Small intestine (tissue), 7 donors: ENCODE results near the gene CNN2. TPM values are rescaled to one million over a fixed set of nuclear protein-coding genes. Genes with fewer than 3 reads are reported as not detected.

ENCODE experiments used
- DNase-seq, 2 donors: peaks; one replicate each; pipeline versions ENCODE4 v3.0.0 to v3.0.0-alpha.2; 2013
- FAIRE-seq: peaks from 2 replicates; lab custom pipeline; 2012; peaks lifted over from hg19 to GRCh38; lab: Jason Lieb, UNC
- H3K27ac ChIP-seq, 3 donors: one replicate each; pipeline ENCODE4 v1.5.1; 2013; ENCODE audit warnings: low read length in 2 of 3, mild to moderate bottlenecking in 2 of 3, control low read depth in 1 of 3, inconsistent platforms in 1 of 3, low read depth in 1 of 3, moderate library complexity in 1 of 3
- H3K27me3 ChIP-seq, 3 donors: one replicate each; pipeline ENCODE4 v1.6.1; 2013; ENCODE audit warnings: low read length in 3 of 3, inconsistent platforms in 1 of 3; ENCODE audit not compliant: control insufficient read depth in 3 of 3, insufficient read depth in 3 of 3
- H3K36me3 ChIP-seq, 3 donors: one replicate each; pipeline ENCODE4 v1.6.1; 2013; ENCODE audit warnings: low read length in 3 of 3, inconsistent platforms in 1 of 3, low read depth in 1 of 3, mild to moderate bottlenecking in 1 of 3, moderate library complexity in 1 of 3; ENCODE audit not compliant: control insufficient read depth in 3 of 3, insufficient read depth in 2 of 3
- H3K4me1 ChIP-seq, 3 donors: one replicate each; pipeline ENCODE4 v1.6.1; 2013; ENCODE audit warnings: low read length in 2 of 3, inconsistent platforms in 1 of 3, low read depth in 1 of 3, mild to moderate bottlenecking in 1 of 3, moderate library complexity in 1 of 3; ENCODE audit not compliant: control insufficient read depth in 3 of 3, insufficient read depth in 2 of 3
- H3K4me3 ChIP-seq, 3 donors: one replicate each; pipeline ENCODE4 v1.5.1; 2013; ENCODE audit warnings: low read length in 3 of 3, control low read depth in 1 of 3, inconsistent platforms in 1 of 3, low read depth in 1 of 3, mild to moderate bottlenecking in 1 of 3, moderate library complexity in 1 of 3
- H3K9me3 ChIP-seq, 2 donors: one replicate each; pipeline ENCODE4 v1.6.1; 2013; ENCODE audit warnings: low read depth in 1 of 2, low read length in 1 of 2; ENCODE audit not compliant: control insufficient read depth in 2 of 2, insufficient read depth in 1 of 2
- WGBS, 3 donors: extraction: QIAGEN DNeasy Blood & Tissue Kit; methylation state at CpG; one replicate each; pipeline ENCODE4 v1.1.7; 2013; 5-methylcytosine and 5-hydroxymethylcytosine counted together
- polyA plus RNA-seq, 4 donors: library from polyadenylated mRNA; stranded (reverse) in 3 of 4; unstranded in 1 of 4; fragments of 200-250 nt in 3 of 4; fragments of 120-200 nt in 1 of 4; gene quantifications; one replicate each; pipeline versions ENCODE4 v1.2.1 to v1.2.3, GENCODE V29; 2013
- donor health status: healthy with polysubstance abuse.
- donor health status: control.
- donor health status: control.
- donor health status: Bipolar disorder and iron deficiency.
- donor health status: healthy.

Gene CNN2
- polyA plus RNA-seq, 4 donors = 14.5 to 34.4 (median 22.6) TPM

DNA sequence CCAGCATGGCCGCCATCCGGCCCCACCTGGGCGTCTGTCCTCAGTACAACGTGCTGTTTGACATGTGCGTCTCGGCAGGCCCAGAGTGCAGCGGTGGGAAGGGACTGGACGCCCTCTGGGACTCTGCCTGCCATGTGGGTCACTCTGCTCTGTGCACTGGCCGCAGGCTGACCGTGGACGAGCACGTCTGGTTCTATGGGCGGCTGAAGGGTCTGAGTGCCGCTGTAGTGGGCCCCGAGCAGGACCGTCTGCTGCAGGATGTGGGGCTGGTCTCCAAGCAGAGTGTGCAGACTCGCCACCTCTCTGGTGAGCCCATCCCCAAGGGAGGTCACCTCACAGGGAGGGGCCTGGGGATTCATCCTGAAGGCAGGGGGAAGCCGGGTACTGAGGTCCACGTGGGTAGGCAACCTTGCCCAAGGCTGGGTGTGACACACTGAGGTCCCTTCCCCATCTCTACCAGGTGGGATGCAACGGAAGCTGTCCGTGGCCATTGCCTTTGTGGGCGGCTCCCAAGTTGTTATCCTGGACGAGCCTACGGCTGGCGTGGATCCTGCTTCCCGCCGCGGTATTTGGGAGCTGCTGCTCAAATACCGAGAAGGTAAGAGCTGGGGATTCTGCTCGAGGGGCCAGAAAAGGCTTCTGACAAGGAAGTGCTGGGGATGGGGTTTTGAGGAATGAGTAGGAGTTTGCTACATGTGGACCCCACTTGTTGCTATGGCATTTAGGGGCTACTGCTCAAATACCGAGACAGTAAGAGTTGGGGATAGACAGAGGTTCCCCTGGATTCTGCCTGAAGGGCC is 24.8 kb downstream of the CNN2 start:
- 84 to 88% (median 86%) methylated on average over 29 to 31 of the region's 31 CpGs for WGBS, 3 donors
- FAIRE-seq (no peak), DNase-seq (no peak)
- Histone ChIP-seq H3K4me1 (no peaks in the 10 kb centered on the region), H3K36me3 (peaks cover 0 to 3% (median 0%) of the 10 kb centered on the region in 3 donors), H3K27ac (no peak overlapping the region), H3K27me3 (no peaks in the 10 kb centered on the region), H3K9me3 (peaks cover 0 to 23% of the 10 kb centered on the region in 2 donors), H3K4me3 (no peak overlapping the region)

GRCh38 chr19:1051791-1052190 is 25.4 kb downstream of the CNN2 start:
- Histone ChIP-seq H3K4me3 (no peak overlapping the region), H3K4me1 (no peaks in the 10 kb centered on the region), H3K9me3 (peaks cover 0 to 29% of the 10 kb centered on the region in 2 donors), H3K27ac (no peak overlapping the region), H3K36me3 (peaks cover 0 to 5% (median 0%) of the 10 kb centered on the region in 3 donors), H3K27me3 (no peaks in the 10 kb centered on the region)
- no peak for FAIRE-seq
- 78 to 89% (median 82%) methylated on average over 16 to 17 of the region's 17 CpGs for WGBS, 3 donors
- DNase-seq = no peak

GRCh38 chr19:1052349-1052975 is 26.1 kb downstream of the CNN2 start:
- WGBS, 3 donors = 45 to 73% (median 66%) methylated on average over 2 to 4 of the region's 5 CpGs
- no peak for FAIRE-seq
- H3K4me3 ChIP-seq = no peak overlapping the region

DNA sequence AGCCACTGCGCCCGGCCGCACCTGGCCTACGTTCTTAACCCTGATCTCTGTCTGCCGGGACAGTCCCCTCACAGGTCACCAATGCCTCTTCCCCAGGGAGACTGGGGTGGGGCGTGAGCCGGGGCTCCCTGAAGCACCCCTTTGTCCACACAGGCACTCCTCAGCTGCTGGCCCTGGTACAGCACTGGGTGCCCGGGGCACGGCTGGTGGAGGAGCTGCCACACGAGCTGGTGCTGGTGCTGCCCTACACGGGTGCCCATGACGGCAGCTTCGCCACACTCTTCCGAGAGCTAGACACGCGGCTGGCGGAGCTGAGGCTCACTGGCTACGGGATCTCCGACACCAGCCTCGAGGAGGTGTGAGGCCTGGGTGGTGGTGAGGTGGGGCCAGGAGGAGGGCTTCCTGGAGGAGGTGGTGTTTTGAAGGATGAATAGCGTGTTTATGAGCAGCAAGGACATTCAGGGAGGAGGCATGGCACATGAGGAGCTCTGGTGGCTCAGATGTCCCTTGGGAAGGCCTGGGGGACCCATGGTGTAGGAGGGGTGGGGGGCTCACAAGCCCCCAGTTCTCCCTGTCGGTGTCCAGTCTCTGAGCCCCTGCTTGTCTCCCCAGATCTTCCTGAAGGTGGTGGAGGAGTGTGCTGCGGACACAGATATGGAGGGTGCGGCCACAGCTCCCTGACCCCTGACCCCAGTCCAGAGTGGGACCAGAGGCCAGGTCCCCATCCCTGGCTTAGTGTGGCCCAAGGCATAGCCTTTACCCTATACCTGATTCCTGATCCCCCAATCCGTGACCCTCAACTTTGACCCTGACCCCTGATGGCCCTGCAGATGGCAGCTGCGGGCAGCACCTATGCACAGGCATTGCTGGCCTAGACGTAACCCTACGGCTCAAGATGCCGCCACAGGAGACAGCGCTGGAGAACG is 27.0 kb downstream of the CNN2 start:
- peaks cover 0 to 46% of the 10 kb centered on the region in 2 donors for H3K9me3 ChIP-seq
- DNase-seq = no peak
- WGBS, 3 donors = 51 to 84% (median 73%) methylated on average over 29 to 31 of the region's 31 CpGs

More at GRCh38 chr19:1052349-1052975, 26.1 kb downstream of the CNN2 start:
- peaks cover 0 to 36% of the 10 kb centered on the region in 2 donors for H3K9me3 ChIP-seq
- DNase-seq = no peak
- no peaks in the 10 kb centered on the region for H3K4me1 ChIP-seq
- no peaks in the 10 kb centered on the region for H3K27me3 ChIP-seq
- peaks cover 0 to 5% (median 0%) of the 10 kb centered on the region in 3 donors for H3K36me3 ChIP-seq
- H3K27ac ChIP-seq = no peak overlapping the region

DNA sequence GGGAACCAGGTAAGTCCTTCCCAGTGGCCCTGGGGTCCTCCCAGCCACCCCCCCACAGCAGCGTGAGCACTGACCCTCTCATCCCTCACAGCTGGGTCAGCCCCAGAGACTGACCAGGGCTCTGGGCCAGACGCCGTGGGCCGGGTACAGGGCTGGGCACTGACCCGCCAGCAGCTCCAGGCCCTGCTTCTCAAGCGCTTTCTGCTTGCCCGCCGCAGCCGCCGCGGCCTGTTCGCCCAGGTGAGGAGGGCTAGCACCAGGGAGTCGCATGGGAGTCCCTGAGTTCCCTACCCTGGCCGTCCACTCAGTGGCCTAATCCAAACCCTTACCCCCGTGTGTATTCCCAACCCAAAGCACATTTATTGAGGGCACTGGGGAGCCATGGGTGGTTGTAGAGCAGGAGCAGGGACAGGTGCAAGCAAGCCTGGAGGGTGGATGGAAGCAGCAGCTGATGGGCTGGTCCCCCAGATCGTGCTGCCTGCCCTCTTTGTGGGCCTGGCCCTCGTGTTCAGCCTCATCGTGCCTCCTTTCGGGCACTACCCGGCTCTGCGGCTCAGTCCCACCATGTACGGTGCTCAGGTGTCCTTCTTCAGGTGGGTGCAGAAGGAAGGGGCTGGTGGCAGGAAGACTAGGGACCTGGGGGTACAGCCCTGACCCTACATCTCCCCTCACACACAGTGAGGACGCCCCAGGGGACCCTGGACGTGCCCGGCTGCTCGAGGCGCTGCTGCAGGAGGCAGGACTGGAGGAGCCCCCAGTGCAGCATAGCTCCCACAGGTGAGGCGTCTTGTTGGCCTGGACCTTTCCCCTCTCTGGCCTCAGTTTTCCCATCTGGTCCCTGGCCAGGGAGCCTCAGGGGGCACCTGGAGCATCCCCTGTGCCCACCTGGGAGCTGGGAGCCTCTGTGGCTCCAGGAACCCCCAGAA is 28.0 kb downstream of the CNN2 start:
- Histone ChIP-seq H3K4me3 (no peak overlapping the region), H3K9me3 (peaks cover 0 to 52% of the 10 kb centered on the region in 2 donors), H3K4me1 (no peaks in the 10 kb centered on the region), H3K27ac (no peak overlapping the region), H3K36me3 (peaks cover 0 to 5% (median 0%) of the 10 kb centered on the region in 3 donors), H3K27me3 (no peaks in the 10 kb centered on the region)
- no peak for DNase-seq
- WGBS, 3 donors = 84 to 91% (median 85%) methylated on average over 23 to 28 of the region's 28 CpGs
- FAIRE-seq = no peak

More for the DNA sequence above, 27.0 kb downstream of the CNN2 start:
- Histone ChIP-seq H3K4me1 (no peaks in the 10 kb centered on the region), H3K4me3 (no peak overlapping the region), H3K36me3 (peaks cover 0 to 5% (median 0%) of the 10 kb centered on the region in 3 donors), H3K27me3 (no peaks in the 10 kb centered on the region), H3K27ac (peak overlapping the region in 1 of 3 donors; percentile 4)
- FAIRE-seq = no peak

- Histone ChIP-seq H3K4me3 (no peak overlapping the region), H3K36me3 (peaks cover 0 to 5% (median 0%) of the 10 kb centered on the region in 3 donors)
Measured at GRCh38 chr19:1055028-1055425, 28.6 kb downstream of the CNN2 start.

DNA sequence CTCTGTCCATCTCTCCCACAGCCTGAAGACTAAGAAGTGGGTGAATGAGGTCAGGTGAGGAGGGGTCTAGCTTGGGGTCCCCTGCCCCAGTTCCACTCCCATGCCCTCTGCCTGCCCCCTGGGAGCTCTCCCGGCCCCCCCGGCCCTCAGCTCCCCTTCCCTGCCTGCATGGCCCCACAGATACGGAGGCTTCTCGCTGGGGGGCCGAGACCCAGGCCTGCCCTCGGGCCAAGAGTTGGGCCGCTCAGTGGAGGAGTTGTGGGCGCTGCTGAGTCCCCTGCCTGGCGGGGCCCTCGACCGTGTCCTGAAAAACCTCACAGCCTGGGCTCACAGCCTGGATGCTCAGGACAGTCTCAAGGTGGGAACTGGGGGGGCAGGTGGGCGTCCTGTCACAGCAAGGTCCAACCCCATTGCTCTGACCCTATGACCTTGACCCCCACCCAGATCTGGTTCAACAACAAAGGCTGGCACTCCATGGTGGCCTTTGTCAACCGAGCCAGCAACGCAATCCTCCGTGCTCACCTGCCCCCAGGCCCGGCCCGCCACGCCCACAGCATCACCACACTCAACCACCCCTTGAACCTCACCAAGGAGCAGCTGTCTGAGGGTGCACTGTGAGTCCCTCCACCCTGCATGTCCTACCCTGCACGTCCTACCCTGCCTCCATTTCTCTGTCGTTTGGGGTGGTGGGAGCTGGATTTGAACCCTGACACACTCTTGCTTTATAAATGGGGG is 29.6 kb downstream of the CNN2 start:
- FAIRE-seq (no peak), DNase-seq (no peak)
- 78 to 93% (median 85%) methylated on average over 17 to 20 of the region's 20 CpGs for WGBS, 3 donors
- Histone ChIP-seq H3K4me1 (no peaks in the 10 kb centered on the region), H3K27me3 (no peaks in the 10 kb centered on the region), H3K27ac (no peak overlapping the region), H3K9me3 (peaks cover 0 to 55% of the 10 kb centered on the region in 2 donors), H3K4me3 (no peak overlapping the region), H3K36me3 (peaks cover 0 to 5% (median 0%) of the 10 kb centered on the region in 3 donors)

More at GRCh38 chr19:1055028-1055425, 28.6 kb downstream of the CNN2 start:
- DNase-seq (no peak), FAIRE-seq (no peak)
- H3K9me3 ChIP-seq = peaks cover 0 to 58% of the 10 kb centered on the region in 2 donors
- H3K4me1 ChIP-seq = no peaks in the 10 kb centered on the region
- 87 to 97% (median 90%) methylated on average over 14 of the region's 14 CpGs for WGBS, 3 donors
- H3K27me3 ChIP-seq = no peaks in the 10 kb centered on the region
- H3K27ac ChIP-seq = no peak overlapping the region
